Skin of body (tissue), 2 donors: Measurements from ENCODE around the gene ZNF444. TPM values are rescaled to one million over a fixed set of nuclear protein-coding genes. Genes with fewer than 3 reads are reported as not detected.

ENCODE experiments used
- DNase-seq: peaks from one replicate; lab custom pipeline; 2025; lab: John Stamatoyannopoulos, UW
- total RNA-seq: library from RNA; depleted of rRNA; stranded (reverse); fragments of >200 nt; gene quantifications from one replicate; pipeline ENCODE4 v1.2.3, GENCODE V29; 2014

ZNF444 gene
- total RNA-seq, 1 donor from 2014 or later, result 9.2 TPM

- no peak for DNase-seq
Measured at GRCh38 chr19:56106993-56107392, 34.1 kb upstream of the ZNF444 start.

DNA sequence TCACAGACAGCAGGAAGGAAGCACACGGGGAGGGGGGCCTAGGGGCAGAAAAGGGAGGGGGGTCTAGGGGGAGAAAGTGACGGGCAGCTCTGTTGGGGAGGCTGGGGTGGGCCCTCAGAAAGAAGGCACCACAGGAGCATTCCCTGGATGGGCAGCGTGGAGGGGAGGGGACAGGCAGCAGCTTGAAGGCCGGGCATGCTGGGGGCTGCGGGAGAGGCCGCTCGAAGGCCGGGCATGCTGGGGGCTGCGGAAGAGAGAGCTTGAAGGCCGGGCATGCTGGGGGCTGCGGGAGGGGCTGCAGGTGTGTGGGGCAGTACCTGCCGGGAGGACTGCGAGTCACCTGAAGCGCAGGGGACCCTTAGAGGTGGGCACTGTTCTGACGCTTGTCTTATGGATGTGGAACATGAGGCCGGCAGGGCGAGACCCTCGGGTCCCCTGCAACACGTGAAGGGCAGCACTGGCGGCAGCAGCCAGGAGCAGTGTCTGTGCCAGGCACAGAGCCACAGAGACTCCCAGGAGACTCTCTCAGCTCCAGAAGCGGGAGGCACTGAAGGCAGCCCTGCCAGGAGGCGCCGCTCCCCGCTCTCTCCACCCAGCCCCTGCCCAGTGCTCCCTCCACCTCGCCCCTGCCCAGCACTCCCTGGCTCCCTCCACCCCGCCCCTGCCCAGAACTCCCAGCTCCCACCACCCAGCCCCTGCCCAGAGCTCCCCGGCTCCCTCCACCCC lies 33.3 kb upstream of the ZNF444 start:
- DNase-seq, result no peak

GRCh38 chr19:56108447-56109195 lies 32.5 kb upstream of the ZNF444 start:
- peak; percentile 47 for DNase-seq

DNA sequence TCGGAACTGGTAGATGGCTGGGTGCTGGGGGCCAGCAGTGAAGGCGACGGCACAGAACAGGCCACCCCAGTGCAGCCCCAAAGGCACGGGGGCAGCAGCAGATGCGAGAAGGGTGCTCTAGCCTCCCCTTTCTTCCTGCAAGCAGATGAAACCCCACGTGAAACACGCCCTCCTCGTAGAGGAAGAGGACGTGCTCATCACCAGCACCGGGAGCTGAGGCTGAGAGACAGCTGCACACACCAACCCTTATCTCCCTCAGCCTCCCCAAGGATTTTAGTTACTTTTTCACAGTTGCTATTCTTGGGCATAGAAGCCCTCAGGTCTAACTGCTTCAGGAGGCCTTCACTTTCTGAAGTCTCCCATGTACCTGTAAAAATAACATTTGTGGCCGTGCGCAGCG lies 31.9 kb upstream of the ZNF444 start:
- no peak for DNase-seq

DNA sequence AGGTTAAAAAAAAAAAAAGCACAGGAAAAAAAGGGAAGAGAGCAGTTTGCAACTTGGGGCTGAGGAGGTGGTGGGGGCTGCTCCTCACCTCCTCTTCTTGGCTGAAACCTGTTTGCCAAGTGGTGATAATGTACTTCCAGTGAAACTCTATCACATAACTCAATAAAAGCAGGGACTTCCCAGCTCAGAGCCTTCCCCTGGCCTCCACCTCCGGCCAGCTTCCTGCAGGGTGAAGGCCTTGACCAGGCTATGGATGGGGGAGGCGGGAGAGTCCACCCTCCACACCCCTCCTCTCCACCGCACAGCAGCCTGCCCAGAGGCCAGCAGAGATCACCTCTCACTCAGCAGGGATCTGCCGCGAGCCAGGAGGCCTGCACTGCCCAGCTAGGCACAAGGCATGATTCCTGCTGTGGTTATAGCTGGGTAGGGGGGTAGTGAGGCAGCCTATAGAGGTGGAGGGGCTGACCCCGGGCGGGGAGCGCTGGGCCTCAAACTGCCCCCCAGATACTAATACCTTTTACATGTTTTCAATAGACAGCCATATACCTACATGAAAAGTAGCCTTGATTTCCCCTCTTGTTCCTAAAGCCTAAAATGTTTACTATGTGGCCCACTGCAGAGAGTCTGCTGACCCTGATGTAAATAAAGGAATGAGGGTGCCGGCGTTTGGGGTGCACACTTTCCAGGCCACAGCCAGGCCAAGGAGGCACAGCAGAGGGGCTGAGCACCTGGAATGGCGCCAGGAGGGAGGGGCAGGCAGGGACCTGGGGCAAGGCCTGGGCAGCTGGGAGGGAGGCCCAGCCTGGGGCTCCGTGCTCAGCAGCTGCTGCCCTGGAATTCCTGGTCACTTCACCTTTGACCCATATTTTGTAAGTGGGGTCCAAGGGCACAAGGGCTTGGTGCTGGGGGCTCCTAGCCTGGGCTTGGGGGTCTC lies 30.3 kb upstream of the ZNF444 start:
- DNase-seq, result no peak

GRCh38 chr19:56111601-56112312 lies 29.3 kb upstream of the ZNF444 start:
- no peak for DNase-seq

- DNase-seq, result no peak
Measured at GRCh38 chr19:56112313-56112709, 28.8 kb upstream of the ZNF444 start.

GRCh38 chr19:56113074-56113632 lies 27.9 kb upstream of the ZNF444 start:
- DNase-seq, result no peak

DNA sequence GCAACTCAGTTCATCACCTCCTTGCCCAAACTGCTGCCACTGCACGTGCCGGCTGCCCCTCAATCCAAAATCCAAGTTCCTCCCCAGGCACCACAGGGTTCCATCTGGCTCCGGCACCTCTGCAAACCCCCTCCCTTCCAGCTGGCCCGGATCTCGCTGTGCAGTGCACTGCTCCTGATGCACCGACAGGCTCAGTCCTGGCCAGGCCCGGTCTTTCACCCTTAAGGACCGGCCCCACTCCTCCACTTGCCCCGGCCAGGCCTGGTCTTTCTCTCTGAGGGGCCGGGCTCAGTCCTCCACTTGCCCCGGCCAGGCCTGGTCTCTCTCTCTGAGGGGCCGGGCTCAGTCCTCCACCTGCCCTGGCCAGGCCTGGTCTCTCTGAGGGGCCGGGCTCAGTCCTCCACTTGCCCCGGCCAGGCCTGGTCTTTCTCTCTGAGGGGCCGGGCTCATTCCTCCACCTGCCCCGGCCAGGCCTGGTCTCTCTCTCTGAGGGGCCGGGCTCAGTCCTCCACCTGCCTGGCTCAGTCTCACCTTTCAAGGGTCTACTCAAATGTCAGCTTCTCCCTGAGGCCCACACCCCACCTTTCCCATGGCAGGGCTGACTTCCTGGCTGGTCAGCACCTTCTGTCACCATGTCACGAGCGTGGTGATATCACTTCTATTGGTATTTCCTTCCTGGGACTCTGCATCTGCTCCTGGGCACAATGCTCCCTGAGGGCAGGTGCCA lies 26.9 kb upstream of the ZNF444 start:
- DNase-seq, result no peak

DNA sequence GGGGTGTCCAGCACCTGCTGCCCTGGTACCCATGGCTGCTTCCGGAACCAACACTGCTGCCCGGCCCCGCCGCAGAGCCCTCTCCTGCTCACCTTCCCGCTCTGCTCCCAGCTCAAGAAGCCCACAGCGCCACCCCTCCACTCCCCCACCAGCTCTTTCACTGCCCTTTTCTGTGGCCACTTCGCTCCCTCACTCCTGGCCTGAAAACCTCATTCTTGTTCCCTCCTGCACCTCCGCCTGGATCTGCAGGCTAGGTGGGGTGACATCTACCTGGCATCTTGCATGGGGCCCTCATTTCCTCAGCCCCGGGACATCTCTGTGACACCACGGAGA lies 26.3 kb upstream of the ZNF444 start:
- no peak for DNase-seq

DNA sequence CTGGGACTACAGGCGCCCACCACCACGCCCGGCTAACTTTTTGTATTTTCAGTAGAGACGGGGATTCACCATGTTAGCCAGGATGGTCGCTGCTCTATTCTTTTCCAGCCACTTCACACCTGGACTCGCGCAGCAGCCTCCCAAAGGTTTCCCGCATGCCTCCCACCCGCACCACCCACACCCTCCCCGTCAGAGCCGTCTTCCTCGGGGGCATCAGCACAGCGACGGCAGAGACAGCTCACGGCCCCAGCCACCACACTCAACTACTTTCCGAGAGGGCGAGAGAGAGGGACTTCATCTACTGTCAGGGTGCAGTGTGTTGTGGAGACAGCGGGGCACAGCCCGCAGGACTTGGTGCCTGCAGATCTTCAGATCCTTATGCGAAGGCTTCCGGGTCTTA lies 25.6 kb upstream of the ZNF444 start:
- DNase-seq, result no peak

DNA sequence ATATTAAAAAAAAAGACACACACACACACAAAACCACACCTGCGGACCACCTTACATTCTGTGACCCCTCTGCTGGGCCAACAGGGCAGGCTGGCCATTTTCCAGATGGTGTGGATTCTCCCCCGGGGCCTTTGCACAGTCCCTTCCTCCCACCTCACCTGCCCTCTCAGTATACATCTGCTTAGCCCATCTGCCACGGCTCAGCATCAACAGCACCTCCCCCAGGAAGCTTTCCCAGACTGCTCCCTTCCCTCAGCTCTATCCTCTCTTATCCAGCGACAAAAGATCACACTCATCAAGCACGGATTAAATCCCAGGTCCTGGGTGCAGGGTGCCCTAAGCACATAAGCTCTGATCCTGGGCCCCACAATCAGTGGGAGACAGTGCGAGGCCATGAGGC lies 24.5 kb upstream of the ZNF444 start:
- no peak for DNase-seq

DNA sequence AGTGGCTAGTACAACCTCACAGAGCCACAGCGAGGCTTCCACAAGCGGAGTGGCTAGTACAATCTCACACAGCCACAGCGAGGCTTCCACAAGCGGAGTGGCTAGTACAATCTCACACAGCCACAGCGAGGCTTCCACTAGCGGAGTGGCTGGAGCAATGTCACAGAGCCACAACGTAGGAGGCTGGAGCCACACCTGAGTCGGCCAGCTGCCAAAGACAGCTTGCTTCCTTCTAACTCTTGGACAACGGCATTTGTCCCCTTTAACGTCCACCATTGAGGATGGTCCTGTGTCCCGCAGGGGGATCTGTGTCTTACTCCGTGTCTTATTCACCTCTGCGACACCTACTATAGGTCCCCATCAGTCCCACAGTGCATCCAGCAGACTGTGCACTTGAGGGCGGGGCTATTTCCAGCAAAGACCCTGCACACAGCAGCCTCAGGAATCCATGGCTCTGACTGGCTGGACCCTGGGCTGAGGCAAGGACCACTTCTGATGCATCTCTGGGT lies 23.7 kb upstream of the ZNF444 start:
- DNase-seq, result no peak

DNA sequence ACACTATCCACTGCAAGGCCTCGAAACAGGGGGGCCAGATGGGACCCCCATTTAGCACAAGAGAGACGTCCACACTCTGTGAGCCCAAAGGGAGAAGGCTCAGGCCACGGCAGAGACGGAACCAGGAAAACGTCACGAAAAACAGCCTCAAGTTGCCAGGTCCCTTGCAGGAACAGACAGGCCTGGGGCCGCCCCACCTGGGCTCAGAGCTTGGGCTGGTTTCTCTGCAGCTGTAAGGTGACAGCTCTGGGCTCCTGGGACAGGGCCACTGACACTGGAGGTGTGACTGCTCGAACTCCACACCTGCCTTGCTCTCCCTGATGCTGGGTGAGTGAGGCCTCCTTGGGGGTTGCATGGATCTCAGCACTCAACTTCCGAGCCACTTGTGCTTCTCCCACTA lies 23.2 kb upstream of the ZNF444 start:
- no peak for DNase-seq

DNA sequence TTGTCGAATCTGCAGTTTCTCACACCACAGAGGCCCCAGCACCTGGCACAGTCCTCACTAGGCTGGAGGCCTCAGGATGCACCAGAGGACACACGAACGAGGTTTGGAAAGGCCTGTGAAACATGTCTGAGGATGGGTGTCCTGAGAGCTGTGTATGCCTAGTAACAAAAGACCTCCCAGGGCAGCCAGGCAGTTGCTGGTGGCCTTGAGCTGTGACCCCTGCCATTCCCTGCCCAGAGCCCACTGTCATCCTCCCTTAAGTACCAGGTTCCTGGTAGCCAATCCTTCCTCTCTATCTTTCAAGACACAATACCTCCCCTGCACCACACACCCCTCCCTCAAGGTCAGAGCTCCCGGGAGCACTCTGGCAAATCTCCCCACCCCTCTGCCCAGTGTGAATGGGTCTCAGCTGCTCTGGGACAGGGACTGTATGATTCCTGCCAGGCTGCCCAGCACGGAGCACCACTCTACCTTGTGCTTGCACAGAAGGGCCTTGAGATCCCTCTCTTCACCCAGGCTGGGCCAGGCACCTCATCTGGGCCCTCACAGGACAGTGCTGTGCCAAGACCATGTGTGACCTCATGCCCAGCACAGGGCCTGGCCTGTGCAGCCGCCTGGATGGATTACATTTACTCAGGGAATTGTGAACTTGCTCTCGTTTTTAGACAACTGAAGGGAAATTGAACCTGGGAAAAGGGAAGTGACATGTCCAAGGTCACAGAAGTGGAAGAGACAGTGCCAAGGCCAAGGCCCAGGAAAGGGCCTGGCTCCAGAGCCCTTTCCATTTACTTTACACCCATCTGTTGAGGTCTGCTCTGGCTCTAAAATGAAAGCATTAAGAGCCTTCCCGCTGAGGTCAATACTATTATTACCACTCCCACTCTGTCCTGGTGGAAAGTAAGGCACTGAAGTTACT lies 22.2 kb upstream of the ZNF444 start:
- no peak for DNase-seq

- no peak for DNase-seq
Measured at GRCh38 chr19:56119582-56119978, 21.5 kb upstream of the ZNF444 start.

GRCh38 chr19:56120002-56120370 lies 21.1 kb upstream of the ZNF444 start:
- no peak for DNase-seq

DNA sequence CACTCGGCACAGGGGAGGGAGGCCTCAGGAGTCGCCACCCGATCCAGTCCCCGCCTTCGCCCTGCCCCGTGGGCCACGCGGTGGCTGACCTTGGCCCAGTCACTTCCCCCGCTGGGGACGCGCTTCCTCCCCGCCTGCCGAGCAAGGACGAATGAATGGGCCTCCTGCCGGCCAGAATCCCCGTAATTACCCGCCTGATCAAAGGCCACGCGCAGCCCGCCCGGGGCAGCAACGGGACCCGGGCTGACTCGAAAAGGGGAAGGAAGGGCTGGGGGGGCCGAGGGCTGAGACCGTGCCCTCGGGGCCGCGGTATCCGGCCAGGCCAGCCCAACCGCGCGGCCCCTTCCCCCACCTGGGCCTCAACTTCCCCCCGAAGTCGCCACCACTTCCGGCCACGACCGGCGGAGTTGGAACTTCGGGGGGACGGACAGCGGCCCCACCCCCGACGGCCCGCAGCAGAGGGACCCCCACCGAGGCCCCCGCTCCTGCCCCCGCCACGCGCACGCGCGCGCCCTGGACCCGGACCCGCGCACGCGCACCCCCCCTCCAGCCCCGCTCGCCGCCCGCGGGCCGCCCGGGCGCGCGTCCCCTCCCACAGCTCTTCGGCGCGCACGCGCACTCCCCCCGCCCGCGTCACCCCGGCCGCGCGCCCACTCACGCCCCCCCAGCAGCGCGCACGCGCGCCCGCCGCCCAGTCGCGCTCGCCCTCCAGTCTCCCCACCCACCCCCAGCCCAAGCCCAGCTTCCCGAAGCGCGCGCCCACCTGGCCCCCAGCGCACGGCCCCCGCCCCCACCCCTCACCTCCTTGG lies 20.5 kb upstream of the ZNF444 start:
- peak; percentile 76 for DNase-seq
